Suppressor macrophage treated with lipopolysaccharide for 4 hours (primary cell): ENCODE measurements around the gene MORC4.

Experiments
- DNase-seq: peaks from one replicate; pipeline ENCODE4 v3.0.0-alpha.2; 2020

The MORC4 gene

DNA sequence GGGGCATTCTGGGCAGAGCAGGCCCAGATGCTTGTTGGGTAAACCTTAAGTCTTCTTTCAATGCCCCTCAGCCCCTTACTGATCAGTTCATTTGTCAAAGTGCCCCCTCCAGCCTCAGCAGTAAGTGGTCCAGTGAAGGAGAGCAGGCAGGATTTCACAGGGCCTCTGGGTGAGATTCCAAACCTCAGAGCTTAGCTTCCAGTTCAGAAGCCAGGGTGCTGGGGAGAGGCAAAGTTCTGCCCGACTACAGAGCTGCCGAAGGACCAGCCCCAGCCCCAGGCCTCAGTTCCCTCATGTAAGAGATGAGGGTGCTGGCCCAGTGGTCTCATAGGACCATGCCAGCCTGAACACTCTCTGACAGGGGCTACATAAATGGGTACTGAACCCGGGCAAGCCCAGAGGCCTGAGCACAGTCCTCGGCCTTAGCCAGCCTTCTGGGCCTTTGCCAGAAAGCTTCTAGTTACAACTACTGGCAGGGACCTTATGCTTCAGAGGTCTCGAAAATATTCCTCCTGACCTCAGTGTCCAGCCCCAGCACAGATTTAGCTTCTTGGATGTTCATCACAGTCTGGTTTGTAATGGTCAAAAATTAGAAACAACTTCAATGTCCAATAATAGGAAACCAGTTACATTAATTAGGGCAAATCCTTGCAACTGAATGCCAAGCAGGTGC is 96.0 kb downstream of the MORC4 start:
- no peak for DNase-seq

DNA sequence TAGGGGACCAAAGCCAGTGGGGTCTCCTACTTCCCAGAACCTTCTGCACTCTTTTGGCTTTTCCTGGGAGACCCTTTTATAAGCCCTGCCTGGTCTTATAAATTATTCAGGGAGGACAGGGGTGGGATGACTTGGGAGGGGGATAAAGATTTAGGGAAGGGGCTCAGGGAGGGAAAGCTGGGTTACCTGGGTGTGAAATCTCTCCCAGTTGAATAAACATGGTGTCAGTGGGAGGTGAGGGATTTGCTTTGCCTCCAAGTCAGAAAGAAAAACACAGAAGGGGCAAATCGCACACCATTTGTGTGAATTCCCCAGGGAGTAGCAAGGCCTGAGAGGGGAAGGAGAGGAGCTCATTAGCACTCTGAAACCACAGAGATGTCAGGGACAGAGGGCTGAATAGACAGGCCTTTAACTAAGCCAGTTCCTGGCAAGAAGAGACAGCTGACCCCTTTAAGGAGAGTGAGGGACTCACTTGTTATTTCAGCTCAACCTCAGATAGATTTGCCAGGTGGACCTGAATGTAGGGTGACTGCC is 96.7 kb downstream of the MORC4 start, which contains the start of gene RIPPLY1:
RIPPLY1 (minus strand) TSS at position 51 of the 534 bp plus-strand sequence. CDS start 54 bp downstream, outside the sequence.
- no peak for DNase-seq

DNA sequence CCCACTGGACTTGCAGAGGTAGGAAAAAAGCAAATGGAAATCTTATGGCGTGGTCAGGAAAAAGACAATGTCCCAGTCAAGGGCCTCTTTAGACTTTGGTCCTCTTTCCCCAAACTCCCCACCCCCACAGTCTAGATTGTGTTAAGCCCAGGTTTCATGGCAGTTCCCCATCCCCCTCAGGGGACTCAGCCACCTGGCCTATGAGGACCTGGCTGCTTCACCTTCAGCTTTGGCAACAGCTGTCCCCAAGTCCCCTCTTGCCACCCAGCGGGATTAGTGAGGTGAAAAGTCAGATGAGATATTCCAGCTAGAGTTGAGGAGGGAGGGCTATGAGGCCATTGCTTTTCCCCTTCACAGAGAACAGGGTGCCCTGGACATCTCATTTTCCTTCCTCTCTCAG is 97.3 kb downstream of the MORC4 start:
- no peak for DNase-seq

DNA sequence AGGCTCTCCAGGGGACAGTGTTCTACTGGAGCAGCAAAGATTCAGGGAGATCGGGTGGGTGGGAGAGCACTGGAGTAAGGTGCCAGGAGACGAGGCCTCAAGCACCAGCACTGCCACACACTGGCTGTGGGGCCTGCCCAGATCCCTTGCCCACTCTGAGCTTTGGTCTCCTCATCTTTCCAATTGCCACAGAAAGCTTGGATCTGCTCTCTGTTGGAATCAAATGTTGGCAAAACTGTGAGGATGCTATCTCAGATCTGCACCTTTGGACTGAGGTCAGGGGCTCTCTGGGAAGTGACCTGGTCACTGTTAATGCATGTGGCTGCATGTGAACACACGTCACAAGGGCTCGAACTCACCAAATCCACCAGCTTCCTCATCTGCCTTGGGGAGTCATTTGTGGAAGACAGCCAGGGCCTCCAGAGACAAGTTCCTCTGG is 98.2 kb downstream of the MORC4 start:
- DNase-seq = no peak

DNA sequence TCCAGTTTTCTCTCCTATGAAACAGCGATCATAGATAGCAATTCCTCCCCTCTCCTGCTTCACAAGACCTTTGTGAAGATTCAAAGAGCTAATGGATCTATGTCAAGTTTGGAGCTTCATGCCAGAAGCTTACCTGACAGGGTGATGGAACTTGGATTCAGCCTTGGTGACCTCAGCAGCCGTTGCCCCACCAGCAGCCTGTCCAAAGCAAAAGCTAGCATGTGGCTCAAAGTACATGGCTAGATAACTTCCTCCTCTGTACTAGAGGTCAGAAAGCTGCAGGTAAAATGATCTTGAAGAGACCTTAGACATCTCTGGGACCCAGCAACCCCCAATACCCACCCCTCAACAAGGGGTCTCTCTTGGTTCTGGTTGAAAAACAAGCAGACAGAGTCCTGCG is 98.7 kb downstream of the MORC4 start:
- no peak for DNase-seq

DNA sequence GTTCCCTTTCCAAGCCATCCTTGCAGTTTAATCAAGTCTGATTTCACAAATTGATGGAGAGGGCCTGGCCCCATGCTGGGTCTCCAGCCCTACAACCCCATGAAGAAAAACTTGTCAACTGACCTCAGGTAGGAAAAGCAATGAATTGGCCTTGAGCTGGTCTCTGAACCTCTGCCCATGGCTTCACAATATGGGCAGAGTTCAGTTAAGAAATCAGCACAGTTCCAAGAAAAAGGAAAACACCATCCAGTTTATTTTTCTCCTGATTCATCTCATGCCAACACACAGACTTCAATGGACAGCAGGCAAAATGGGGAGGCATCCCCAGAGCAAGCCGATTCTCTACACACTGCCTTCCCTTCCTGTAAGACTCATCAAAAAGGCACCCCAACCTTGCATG is 100.2 kb downstream of the MORC4 start:
- DNase-seq = no peak

DNA sequence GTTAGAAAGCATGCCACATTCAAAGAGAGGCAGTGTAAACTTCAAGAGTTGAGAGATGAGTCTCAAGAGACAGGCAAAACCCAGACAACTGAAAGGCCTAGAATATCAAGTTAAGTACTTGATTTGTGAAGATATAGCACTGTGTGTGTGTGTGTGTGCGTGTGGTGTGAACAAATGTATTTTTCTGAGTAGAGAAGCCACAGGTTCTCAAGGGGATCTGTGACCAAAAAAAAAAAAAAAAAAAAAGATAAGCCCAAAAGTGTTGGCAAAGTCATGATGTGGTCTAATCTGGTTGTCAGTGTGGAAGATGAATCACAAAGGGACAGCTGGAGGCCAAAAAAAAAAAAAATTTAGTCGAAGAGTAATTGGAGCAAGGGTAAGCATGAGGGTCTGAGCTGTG is 100.7 kb downstream of the MORC4 start:
- no peak for DNase-seq

DNA sequence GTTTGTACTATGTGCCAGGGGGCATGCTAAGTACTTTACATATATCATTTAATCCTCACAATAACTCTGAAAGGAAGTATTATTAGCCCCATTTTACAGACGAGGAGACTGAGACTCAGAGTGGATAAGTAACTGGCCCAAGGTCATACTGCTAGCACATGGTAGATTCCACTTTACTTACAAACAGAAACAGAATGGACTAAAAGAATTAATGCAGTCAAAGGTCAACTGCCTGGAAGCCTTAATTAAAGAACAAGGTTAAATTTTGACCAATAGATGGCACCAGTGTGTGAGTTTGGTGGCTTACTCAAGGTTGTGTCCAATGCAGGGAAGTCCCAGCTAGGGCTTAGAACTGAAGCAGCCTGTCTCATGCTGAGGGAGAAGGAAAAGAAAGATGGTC is 101.5 kb downstream of the MORC4 start:
- peak; percentile 62 for DNase-seq

DNA sequence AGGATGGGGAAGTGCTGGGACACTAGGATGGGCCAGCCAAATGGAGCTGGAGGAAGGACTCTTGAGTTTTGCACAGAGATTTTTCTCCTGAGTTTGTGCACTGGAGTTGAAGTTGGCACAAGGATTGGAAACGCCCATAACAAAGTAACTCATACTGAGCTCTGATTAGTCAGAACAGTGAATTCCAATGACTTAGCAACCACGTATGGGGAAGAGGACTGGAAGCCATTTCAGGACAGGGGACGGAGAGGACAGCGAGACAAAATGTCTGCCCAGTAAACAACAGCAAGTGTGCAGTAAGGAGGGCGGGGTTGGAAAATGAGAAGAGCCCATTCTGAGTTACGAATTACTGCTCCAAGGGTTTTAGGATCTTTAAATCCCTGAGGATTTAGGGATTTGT is 102.8 kb downstream of the MORC4 start:
- DNase-seq = no peak

DNA sequence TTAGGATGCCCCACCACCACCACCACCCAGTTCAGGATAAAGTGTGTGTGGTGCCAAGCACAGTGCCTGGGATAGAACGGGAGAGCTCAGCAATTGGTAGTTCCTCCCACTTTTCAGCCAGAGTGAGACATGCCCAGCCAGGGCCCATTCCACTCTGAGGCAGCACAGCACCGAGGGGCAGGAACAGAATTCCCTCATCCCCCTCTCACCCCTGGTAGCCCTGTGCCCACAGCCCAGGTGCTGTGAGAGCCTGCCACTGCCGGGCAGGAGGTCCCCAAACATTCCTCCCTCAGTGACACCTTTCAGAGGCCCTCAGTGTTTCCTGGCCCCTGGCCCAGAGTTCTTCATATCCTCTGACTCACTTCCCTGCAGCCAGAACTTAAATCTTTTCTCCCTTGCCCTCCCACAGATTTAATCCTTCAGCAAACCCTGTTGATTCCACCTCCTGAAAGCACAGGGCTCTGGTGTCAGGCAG is 105.0 kb downstream of the MORC4 start:
- DNase-seq = no peak

DNA sequence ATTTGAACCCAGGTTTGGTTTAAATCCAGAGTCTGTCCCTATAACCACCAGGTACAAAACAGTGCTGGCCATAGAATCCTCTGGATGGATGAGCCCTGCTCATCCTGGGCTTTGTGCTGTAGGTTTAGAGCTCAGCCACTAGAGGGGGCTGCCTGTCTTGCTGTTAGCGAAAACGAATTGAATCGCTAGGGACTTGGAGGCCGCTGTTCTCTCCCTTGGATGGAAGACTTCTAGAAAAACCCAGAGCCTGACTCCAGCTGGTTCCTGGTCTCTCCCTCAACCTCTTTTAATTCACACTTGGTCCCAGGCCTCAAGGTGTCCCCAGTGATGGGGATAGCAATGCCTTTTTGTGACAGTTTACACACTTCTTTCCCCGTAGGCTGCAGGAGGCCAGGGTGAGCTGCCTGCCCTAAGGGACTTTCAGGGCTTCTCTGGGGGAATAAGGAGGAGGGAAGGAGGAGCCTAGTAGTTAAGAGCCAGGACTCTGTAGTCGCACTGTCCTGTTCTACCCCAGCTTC is 105.6 kb downstream of the MORC4 start:
- DNase-seq = peak; percentile 53

DNA sequence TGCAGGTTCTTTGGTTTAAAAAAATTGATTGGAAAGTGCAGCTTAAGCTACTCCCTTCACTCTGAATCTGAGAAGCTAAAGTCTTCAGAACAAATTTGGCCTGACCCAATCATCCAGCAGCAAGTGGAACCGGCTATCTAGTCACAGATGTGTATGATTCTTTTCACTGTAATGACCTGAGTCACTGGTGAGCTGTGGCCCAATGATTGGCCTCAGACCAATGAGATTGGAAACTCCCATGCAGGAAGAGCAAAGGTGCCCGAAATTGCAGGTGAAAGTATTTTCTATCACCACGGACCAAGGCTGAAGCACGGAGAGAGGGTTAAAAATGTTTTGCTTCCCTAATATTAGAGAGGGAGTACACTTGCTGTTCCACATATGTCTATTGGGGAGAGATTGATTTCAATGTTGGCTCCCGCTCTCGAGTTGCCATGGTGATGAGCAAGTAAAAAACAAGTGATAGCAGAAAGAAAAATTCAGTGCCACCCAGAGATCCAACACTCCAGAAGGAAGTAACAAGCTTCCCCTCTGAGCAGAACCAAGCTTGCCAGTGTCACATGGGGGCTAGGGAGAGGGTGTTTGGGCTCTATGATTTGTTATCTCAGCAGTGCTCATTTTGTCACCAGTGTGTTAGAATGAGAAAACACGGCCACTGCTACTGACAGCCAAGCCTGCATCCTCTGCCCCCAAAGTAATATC is 108.1 kb downstream of the MORC4 start:
- no peak for DNase-seq
